Chondrocyte (in vitro differentiated cells): ENCODE measurements around the gene ZNF511. TPM values are rescaled to one million over a fixed set of nuclear protein-coding genes. Genes with fewer than 3 reads are reported as not detected.

Experiments
- DNase-seq: peaks from one replicate; pipeline ENCODE4 v3.0.0; 2021; ENCODE audit warnings: mixed read lengths, low spot score
- H3K27ac Mint-ChIP-seq: one replicate; pipeline ENCODE4 v1.8.0; 2021; ENCODE audit warnings: mild to moderate bottlenecking, moderate library complexity, mixed read lengths; ENCODE audit not compliant: unreplicated experiment
- H3K27me3 Mint-ChIP-seq: 2 replicates; pipeline ENCODE4 v1.8.0; 2021; ENCODE audit warnings: low read depth, mixed read lengths
- H3K36me3 Mint-ChIP-seq: 2 replicates; pipeline ENCODE4 v1.8.0; 2021; ENCODE audit warnings: low read depth, mixed read lengths
- H3K4me1 Mint-ChIP-seq: 2 replicates; pipeline ENCODE4 v1.8.0; 2021; ENCODE audit warnings: low read depth, mild to moderate bottlenecking, mixed read lengths
- H3K4me3 Mint-ChIP-seq: one replicate; pipeline ENCODE4 v1.8.0; 2021; ENCODE audit warnings: mild to moderate bottlenecking, moderate library complexity, mixed read lengths; ENCODE audit not compliant: unreplicated experiment
- H3K9me3 Mint-ChIP-seq: 2 replicates; pipeline ENCODE4 v1.8.0; 2021; ENCODE audit warnings: low read depth, mixed read lengths
- total RNA-seq: library from RNA; stranded (reverse); gene quantifications from 3 replicates; pipeline ENCODE4 v1.2.1, GENCODE V29; 2021
- TF ChIP-seq, protein P1 (sequence below): fragments of 200-600 bp; sonication (generic); IDR thresholded peaks from 2 replicates; pipeline ENCODE4 v1.5.0; 2021; ENCODE audit warnings: antibody characterized with exemption, mild to moderate bottlenecking, moderate library complexity

ZNF511 gene
- total RNA-seq, 1 donor from 2014 or later: 25.6 TPM

DNA sequence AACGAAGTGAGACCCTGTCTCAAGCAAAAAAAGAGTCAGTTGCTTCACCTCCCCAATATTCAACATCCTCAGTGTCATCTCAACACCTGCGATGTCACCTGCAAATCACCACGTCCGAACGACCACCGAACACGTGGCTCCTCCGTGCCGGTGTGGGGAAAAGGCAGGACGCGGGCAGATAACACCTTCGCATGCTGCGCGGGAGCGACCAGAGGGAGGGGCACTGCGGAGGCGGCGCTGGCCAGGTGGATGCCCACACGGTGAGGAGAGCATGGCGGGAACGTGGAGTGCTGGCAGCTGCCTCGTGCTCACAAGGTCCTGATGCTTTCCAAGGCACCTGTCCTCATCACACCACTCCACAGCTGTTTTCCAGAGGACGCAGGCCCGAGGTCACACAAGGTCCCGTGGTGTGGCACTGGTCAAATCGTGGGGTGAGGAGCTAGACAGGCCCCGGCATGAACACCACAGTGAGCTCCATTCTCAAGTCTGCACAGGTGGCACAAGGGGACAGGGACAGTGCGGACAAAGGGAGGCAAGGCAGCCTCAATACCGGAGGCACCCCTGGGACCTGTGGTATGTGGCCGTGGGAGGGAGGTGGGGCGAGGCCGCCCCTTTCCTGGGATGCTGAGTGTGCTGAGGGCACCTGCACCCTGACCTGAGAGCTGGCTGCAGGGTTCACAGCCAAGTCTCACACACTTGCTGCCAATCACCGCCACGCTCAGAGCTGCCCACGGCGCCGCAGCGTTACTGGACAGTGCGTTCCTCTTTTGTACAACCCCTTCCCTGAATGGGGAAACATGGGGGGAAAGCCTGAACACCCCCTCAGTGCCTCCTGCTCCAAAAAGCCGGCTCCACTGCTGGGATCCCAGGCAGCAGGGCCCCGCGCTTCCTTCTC is 13.0 kb upstream of the ZNF511 start:
- Mint-ChIP-seq H3K4me3 (no peak overlapping the region), H3K27ac (no peak overlapping the region), H3K27me3 (no peaks in the 10 kb centered on the region), H3K36me3 (peaks cover 40% of the 10 kb centered on the region), H3K9me3 (no peaks in the 10 kb centered on the region), H3K4me1 (no peaks in the 10 kb centered on the region)
- TF ChIP-seq, protein P1, sequence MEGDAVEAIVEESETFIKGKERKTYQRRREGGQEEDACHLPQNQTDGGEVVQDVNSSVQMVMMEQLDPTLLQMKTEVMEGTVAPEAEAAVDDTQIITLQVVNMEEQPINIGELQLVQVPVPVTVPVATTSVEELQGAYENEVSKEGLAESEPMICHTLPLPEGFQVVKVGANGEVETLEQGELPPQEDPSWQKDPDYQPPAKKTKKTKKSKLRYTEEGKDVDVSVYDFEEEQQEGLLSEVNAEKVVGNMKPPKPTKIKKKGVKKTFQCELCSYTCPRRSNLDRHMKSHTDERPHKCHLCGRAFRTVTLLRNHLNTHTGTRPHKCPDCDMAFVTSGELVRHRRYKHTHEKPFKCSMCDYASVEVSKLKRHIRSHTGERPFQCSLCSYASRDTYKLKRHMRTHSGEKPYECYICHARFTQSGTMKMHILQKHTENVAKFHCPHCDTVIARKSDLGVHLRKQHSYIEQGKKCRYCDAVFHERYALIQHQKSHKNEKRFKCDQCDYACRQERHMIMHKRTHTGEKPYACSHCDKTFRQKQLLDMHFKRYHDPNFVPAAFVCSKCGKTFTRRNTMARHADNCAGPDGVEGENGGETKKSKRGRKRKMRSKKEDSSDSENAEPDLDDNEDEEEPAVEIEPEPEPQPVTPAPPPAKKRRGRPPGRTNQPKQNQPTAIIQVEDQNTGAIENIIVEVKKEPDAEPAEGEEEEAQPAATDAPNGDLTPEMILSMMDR: no peak
- no peak for DNase-seq

DNA sequence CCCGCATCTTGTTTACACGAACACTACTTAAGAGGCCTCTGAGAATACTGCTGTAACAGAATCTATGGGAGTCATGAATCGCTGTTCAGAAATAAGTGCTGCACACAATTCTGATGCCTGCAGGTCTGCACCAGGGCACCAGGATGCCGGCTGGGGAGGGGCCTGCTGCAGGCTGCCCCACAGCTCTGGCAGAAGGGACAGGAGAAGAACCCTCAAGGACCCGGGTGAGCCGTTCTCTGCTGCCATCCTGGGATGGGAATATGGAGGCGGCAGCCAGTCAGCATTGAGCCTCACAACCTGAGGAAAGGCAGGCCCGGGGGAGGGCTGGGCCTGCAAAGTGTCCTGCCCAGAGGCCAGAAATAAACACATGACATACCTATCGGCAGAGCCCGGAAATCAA is 11.2 kb upstream of the ZNF511 start:
- Mint-ChIP-seq H3K9me3 (no peaks in the 10 kb centered on the region), H3K27me3 (no peaks in the 10 kb centered on the region), H3K36me3 (peaks cover 40% of the 10 kb centered on the region), H3K4me1 (no peaks in the 10 kb centered on the region), H3K4me3 (no peak overlapping the region), H3K27ac (no peak overlapping the region)
- no peak for DNase-seq
- TF ChIP-seq, protein P1: no peak

DNA sequence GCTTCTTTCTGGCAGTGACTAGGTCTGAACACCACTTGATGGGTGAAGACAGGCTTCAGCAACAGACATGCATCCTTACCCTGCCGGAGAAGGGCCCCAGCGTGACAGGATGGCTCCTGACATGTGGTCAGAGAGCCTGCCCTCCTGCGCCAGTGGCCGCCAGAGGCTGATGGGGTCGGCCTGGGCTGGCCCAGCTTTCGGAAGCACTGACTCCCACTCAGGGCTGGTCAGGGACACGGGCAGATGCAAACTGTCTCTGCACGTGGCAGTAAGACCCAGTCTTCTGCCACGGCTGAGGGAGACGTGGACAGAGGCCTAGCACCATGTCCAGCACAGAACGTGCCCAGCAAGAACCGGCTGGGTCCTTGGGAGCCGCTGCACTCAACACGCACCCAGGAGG is 10.2 kb upstream of the ZNF511 start:
- no peak for DNase-seq
- Mint-ChIP-seq H3K4me1 (no peaks in the 10 kb centered on the region), H3K36me3 (peaks cover 43% of the 10 kb centered on the region)

DNA sequence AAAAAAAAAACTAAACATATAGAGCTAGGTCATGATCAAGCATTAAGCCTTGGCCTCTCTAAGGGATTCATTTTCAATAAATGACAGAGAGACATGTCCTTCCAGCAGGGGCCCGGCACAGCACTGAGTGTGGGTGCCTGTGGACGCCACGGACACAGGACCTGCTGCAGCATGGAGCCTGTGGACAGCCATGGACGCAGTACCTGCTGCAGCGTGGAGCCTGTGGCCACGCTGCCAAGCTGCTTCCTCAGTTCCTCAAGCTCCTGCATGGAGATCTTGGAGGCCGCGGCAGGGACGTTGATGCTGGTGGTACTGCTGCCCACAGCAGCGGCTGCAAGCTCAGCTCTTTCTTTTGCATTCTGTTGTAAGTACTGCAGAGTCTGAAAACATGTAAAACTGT is 9.5 kb upstream of the ZNF511 start:
- Mint-ChIP-seq H3K27ac (no peak overlapping the region), H3K27me3 (no peaks in the 10 kb centered on the region), H3K9me3 (no peaks in the 10 kb centered on the region), H3K36me3 (peaks cover 42% of the 10 kb centered on the region), H3K4me1 (peaks cover 2% of the 10 kb centered on the region), H3K4me3 (no peak overlapping the region)
- DNase-seq: no peak
- TF ChIP-seq, protein P1: no peak

More for the DNA sequence above, 10.2 kb upstream of the ZNF511 start:
- Mint-ChIP-seq H3K27me3 (no peaks in the 10 kb centered on the region), H3K9me3 (no peaks in the 10 kb centered on the region), H3K4me3 (no peak overlapping the region), H3K27ac (no peak overlapping the region)
- TF ChIP-seq, protein P1: no peak

DNA sequence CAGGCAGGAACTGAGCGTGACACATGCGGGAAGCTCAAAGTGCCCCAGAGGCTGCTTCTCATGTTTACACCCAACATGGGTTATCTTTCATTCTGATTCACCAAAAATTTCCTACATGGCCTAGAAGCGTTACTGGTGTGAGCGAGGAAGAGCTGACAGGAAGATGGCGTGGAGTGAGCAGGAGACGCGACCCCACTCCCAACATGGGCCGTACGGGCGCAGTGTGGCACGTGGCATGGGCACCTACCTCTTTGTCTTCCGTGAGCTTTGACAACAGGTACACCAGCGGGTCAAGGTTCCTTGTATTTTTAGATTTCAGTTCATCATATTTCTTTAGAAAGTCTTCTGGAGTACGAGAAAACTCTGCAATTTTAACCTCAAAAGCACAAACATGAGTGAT is 9.0 kb upstream of the ZNF511 start:
- no peak for DNase-seq
- no peaks in the 10 kb centered on the region for H3K9me3 Mint-ChIP-seq

More for the DNA sequence above, 9.0 kb upstream of the ZNF511 start:
- H3K27ac Mint-ChIP-seq: no peak overlapping the region
- TF ChIP-seq, protein P1: no peak
- H3K36me3 Mint-ChIP-seq: peaks cover 39% of the 10 kb centered on the region
- no peaks in the 10 kb centered on the region for H3K27me3 Mint-ChIP-seq
- no peak overlapping the region for H3K4me3 Mint-ChIP-seq
- peaks cover 5% of the 10 kb centered on the region for H3K4me1 Mint-ChIP-seq
